ENCODE measurements around the gene GNG7.
"Not testable (repeated sequence)": the region's sequence is repeated elsewhere in the genome, so short reads cannot be mapped to it uniquely, and the experiment has no call there.

The GNG7 gene

GRCh38 chr19:2546128-2547032 lies 156.1 kb downstream of the GNG7 start:
- DNase-seq = no peak

- DNase-seq = not testable (repeated sequence)
Measured at GRCh38 chr19:2545416-2546127, 156.9 kb downstream of the GNG7 start.

DNA sequence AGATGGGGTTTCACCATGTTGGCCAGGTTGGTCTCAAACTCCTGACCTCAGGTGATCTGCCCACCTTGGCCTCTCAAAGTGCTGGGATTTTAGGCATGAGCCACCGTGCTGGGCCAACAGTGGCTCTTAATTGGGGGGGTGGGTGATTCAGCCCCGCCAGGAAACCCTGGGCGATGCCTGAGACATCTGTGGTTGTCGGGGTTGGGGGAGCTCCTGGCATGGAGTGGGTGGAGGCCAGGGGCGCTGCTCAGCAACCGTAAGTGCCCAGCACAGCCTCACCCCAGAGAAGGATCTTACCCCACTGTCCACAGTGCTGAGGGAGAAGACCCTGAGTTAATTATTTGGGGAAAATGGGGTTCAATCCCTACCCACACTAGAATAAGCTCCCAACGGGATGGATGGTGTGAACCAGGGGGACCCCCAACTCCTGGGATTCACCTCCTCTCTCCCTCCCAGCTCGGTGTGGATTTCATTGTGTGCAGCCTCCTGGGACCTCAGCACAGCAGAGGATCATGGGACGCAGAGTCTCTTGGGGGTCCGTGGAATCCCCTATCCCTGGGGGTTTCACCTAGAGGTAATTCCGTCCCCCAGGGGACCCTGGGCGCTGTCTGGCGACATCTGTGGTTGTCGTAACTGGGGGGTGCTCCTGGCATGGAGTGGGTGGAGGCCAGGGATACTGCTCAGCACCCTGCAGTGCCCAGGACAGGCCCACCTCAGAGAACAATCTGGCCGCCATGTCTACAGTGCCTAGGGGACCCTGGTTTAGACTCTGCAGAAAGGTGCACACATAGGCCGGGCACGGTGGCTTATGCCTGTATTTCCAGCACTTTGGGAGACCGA lies 157.7 kb downstream of the GNG7 start:
- DNase-seq = no peak

DNA sequence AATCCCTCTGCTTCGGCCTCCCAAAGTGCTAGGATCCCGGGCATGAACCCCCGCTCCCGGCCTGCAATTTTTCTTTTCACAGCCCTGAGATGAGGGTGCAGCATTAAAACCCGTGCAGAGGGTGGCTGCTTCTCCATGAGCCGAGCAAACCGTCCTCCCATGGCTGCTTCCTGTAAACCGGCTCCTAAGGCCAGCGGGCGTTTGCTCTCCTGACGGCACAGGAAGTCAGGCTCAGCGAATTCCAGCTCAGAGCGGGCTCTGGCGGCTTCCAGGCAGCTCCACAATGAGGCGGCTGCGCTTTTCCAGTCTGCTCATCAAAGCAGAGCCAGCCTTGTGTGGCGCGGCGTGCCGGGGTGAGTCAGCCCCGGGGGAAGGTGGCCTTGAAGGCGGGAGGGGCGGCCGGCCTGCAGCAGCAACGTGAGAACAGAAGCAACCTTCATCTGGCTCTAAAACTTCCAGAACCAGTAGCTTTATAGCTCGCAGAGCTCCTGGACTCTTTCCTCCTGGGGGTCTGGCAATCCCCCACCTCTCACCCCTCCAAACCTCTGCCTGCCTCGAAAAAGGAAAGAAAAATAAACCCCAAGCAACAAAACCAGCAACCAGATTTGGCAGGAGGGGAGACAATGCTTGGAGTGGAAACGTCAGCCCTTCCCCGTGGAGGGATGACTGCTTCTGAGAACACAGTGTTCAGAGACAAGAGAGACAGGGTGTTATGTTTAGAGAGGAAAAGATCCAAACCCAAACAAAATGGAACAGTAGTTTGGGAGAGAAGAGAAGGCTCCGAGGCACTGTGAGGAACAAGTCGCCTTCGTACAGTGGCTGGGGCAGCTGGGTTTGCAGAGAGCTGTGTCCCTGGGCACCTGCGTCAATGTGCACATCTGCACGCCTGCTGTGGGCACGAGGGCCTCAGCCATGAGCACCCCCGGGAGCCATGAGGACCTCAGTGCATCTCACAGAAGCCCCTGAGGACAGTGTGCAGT lies 158.7 kb downstream of the GNG7 start:
- peak; percentile 71 to 76 for DNase-seq

GRCh38 chr19:2543072-2543462 lies 159.4 kb downstream of the GNG7 start:
- not testable (repeated sequence) for DNase-seq

- no peak for DNase-seq
Measured at GRCh38 chr19:2542341-2543069, 160.0 kb downstream of the GNG7 start.

GRCh38 chr19:2540646-2541454 lies 161.6 kb downstream of the GNG7 start:
- no peak for DNase-seq

GRCh38 chr19:2540251-2540645 lies 162.2 kb downstream of the GNG7 start:
- no peak for DNase-seq

- DNase-seq = no peak
Measured at GRCh38 chr19:2538096-2538757, 164.3 kb downstream of the GNG7 start.

DNA sequence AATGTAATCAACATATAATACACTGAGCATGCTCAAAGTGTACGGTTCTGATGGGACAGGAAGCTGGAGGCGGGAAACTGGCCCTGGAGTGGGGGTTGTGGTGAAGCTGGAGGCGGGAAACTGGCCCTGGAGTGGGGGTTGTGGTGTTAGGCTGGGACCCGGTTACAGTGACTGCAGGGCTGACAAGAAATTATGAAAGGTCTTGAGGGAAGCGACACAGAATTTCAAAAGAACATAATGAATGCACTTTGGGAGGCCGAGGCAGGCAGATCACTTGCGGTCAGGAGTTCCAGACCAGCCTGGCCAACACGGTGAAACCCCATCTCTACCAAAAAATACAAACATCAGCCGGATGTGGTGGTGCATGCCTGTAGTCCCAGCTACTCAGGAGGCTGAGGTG lies 164.9 kb downstream of the GNG7 start:
- DNase-seq = not testable (repeated sequence)

- DNase-seq = no peak
Measured at GRCh38 chr19:2536461-2536860, 166.0 kb downstream of the GNG7 start.

- no peak for DNase-seq
Measured at GRCh38 chr19:2534423-2535013, 168.0 kb downstream of the GNG7 start.

- no peak for DNase-seq
Measured at GRCh38 chr19:2533686-2534422, 168.6 kb downstream of the GNG7 start.

DNA sequence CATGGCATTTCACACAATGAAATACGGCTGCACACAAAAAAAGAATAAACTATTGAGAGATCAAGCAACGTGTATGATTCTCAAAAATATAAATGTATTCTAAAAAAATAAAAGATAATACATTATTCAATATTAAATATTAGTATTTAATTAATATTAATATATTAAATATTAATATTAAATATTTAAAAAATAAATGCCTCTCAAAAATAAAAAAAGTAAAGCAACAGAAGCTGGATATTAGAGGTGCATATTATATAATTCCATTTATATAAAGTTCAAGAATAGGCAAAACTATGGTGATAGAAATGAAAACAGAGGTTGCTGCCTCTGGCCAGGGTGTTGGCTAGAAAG lies 169.4 kb downstream of the GNG7 start:
- DNase-seq = no peak

DNA sequence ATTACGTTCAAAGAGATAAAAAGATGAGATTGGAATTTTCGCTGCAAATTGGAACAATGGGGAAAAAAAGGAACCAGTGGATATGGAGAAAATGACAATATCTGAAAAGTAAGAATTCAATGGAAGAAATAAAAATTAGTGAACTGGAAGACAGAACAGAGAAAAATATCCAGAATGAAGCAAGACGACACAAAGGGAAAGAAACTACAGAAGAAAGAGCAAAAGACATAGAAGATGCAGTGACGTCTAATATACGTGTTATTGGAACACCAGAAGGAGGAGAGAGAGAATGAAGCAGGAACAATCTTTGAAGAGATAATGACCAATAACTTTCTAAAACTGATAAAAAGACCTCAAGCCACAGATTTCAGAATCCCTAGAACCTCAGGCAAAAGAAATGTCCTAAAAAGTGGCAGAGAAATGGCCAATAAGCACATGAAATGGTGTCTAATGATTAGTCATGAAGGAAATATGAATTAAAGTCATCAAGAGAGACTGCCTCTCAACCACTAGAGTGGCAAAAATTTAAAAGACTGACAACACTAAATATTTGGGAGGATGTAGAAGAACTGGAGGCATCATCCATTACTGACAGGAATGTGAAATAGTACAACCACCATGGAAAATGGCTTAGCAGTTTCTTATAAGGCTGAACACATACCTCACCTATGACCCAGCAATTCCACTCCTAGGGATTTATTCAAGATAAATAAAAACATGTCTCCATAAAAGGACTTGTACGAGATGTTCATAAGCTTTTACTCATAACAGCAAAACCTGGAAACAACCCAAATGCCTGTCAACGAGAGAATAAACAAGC lies 170.0 kb downstream of the GNG7 start:
- DNase-seq = no peak

GRCh38 chr19:2529942-2530341 lies 172.6 kb downstream of the GNG7 start:
- not testable (repeated sequence) for DNase-seq

GRCh38 chr19:2529473-2529918 lies 173.0 kb downstream of the GNG7 start:
- DNase-seq = no peak

DNA sequence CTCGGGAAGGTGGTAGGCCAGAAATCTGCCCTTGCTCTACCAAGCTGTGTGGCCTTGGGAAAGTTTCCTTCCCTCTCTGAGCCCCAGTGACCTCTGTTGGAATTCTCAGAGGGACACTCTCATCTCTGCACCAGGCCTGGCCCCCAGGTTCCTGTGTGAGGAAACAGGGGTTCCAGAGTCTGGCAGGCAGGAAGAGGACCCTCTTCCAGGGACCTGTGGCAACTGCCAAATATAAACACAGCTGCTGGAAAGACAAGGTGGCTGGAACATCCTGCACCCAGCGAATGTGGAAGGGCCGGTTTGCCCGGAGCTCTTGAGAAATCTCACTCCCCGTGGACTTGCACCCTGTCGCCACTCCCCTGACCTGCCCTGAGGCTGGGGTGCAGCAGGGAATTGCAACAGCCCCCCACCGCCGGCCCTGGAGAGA lies 173.8 kb downstream of the GNG7 start:
- no peak for DNase-seq
